Urinary bladder (tissue), 4 donors: ENCODE data around the gene NOS1AP. TPM values are rescaled to one million over a fixed set of nuclear protein-coding genes. Genes with fewer than 3 reads are reported as not detected.

Source experiments
- DNase-seq: peaks from one replicate; pipeline ENCODE4 v3.0.0-alpha.2; 2015; ENCODE audit errors: extremely low spot score
- H3K27ac ChIP-seq: one replicate; pipeline ENCODE4 v1.5.1; 2013; ENCODE audit warnings: low read depth, mild to moderate bottlenecking, moderate library complexity
- H3K36me3 ChIP-seq: one replicate; pipeline ENCODE4 v1.6.1; 2013; ENCODE audit warnings: mild to moderate bottlenecking, moderate library complexity; ENCODE audit not compliant: insufficient read depth
- H3K4me1 ChIP-seq: one replicate; pipeline ENCODE4 v1.6.1; 2013; ENCODE audit warnings: mild to moderate bottlenecking, moderate library complexity; ENCODE audit not compliant: insufficient read depth
- H3K4me3 ChIP-seq: one replicate; pipeline ENCODE4 v1.5.1; 2013; ENCODE audit warnings: low read depth, low read length
- WGBS: extraction: QIAGEN DNeasy Blood & Tissue Kit; methylation state at CpG from one replicate; pipeline ENCODE4 v1.1.7; 2013; 5-methylcytosine and 5-hydroxymethylcytosine counted together
- polyA plus RNA-seq: library from polyadenylated mRNA; stranded (reverse); fragments of 200-250 nt; gene quantifications from one replicate; pipeline ENCODE4 v1.2.3, GENCODE V29; 2013
- total RNA-seq: library from RNA; depleted of rRNA; stranded (reverse); fragments of >200 nt; gene quantifications from one replicate; pipeline ENCODE4 v1.2.3, GENCODE V29; 2014
- donor health status: healthy with polysubstance abuse.
- donor health status: healthy.

NOS1AP gene
- total and polyA plus RNA-seq, 2 donors, result 0.92 to 2.0 TPM

DNA sequence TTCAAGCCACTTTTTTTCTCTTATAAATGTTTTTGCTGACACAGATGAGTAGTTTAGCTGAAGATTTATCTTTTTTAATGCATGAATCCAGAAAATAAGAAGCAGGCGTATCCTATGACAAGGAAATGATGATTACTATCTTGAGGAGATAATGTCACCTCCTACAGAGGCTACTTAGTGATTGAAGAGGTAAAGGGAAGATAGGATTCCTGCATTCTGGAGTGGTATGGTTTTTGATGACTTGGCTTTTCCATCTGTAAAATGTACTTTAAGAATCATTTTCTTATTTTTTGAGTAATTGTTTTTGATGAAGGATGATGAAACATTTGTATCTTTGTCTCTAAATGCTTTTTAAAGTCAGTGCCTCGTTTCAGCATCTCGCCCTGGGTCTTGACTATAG lies 184.3 kb downstream of the NOS1AP start:
- H3K27ac ChIP-seq, result no peak overlapping the region
- 91% methylated on average over 3 of the region's 3 CpGs for WGBS
- no peaks in the 10 kb centered on the region for H3K36me3 ChIP-seq
- H3K4me1 ChIP-seq, result no peaks in the 10 kb centered on the region
- no peak for DNase-seq
- H3K4me3 ChIP-seq, result no peak overlapping the region

DNA sequence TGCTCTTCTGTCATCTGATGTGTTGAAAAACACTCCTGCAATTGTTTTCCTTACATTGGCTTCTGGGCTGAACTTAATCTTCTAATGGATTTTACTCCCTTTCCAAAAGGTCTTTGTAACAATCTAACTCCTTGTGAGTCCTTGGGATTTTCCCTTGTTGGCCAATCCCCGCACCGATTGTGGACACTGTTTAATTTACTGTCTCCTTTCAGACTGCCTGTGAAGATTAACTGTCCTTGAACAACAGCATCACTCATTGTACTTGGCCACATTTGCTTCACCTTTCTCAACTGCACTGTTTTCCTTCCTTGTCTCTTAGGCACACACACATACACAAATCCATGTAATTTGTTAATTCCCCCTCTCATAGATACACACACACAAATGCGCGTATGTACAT lies 186.8 kb downstream of the NOS1AP start:
- Histone ChIP-seq H3K4me3 (no peak overlapping the region), H3K4me1 (no peaks in the 10 kb centered on the region), H3K36me3 (no peaks in the 10 kb centered on the region), H3K27ac (no peak overlapping the region)
- WGBS, result 70% methylated on average over 4 of the region's 4 CpGs
- no peak for DNase-seq

DNA sequence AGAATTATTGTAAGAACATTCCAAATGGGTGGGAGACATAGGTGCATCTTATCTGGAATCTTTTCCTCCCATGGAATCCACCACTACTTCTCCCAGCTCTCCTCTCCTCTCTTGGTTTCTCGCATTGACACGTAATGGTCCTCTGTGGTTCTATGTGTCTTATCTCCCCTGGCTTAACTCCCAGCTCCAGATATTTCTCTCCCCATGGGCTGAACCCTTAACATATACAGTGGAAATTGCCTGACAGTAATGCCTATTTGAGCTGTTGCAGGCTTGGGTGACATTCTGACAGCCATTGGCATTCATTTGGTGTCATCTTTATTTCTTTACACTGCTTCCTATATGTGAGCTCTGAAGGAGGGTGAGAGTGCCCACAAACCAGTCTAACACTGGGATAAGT lies 188.9 kb downstream of the NOS1AP start:
- Histone ChIP-seq H3K4me3 (no peak overlapping the region), H3K36me3 (no peaks in the 10 kb centered on the region)
- WGBS, result 58% methylated on average over 2 of the region's 2 CpGs

DNA sequence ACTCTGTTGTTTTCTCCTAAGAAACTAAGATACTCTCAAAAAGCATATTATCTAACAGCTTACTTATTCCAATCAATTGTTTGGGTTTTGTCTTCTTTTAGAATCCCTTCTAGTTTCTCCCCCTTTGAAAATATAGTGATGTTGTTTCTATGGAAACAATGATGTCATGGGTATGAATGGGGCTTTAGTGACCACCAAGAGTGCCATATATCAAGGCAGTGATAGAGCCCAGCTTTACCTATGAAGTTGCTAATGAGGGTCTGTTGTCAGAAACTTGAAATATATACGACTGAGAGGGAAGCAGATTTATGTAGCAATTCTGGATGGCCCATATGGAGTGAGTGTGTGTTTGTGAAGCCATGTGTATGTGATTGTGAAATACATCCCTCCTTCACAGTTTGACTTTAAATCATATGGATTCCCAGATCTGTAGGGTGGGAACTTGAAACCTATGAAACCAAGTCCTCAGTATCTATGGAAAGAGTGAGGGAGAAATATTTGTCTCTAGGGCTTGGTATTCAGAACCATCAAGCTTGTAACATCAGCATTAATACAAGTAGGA lies 190.5 kb downstream of the NOS1AP start:
- H3K36me3 ChIP-seq, result no peaks in the 10 kb centered on the region
- DNase-seq, result no peak
- H3K4me1 ChIP-seq, result no peaks in the 10 kb centered on the region
- no peak overlapping the region for H3K4me3 ChIP-seq
- no peak overlapping the region for H3K27ac ChIP-seq
- 73% methylated on average over 1 of the region's 1 CpG for WGBS

More for the DNA sequence above, 188.9 kb downstream of the NOS1AP start:
- no peak for DNase-seq
- Histone ChIP-seq H3K4me1 (no peaks in the 10 kb centered on the region), H3K27ac (no peak overlapping the region)

DNA sequence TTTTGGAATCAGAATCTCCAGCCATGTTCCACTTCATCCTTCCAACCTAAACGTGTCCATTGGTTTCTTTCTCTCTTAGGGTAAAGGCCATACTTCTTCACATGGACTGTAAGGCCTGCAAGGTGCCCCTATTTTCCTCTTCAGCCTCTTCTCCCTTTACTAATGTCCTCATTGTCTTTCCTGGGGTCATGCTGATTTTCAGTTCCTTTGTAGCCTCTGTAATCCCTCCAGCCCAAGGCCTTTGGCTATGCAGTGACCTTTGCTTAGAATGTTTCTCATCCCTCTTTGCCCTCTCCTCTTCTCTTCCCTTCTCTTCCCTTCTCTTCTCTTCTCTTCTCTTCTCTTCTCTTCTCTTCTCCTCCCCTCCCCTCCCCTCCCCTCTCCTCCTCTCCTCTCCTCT lies 194.6 kb downstream of the NOS1AP start:
- 88% methylated on average over 1 of the region's 1 CpG for WGBS
- Histone ChIP-seq H3K4me3 (no peak overlapping the region), H3K27ac (no peak overlapping the region), H3K36me3 (no peaks in the 10 kb centered on the region), H3K4me1 (no peaks in the 10 kb centered on the region)
- DNase-seq, result no peak

DNA sequence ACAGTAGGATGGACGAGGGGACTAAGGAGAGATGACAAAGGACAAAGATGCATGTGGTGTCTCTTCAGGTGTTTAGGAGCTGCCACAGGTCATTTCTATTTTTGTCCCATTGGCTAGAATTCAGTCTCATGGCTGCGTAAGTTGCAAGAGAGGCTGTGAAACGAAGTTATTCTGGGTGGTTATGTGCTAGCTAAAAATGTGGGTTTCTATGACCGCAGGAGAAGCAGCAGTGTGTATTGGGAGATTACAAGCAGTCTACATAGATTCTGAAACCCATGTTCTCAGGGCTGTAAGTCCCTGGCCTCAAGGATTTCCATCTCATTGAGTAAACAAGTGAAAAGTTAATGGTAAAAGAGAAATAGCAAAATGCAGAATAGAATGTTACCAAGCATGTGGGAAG lies 196.5 kb downstream of the NOS1AP start:
- no peak overlapping the region for H3K4me3 ChIP-seq
- H3K4me1 ChIP-seq, result no peaks in the 10 kb centered on the region
- WGBS, result 92% methylated on average over 4 of the region's 4 CpGs
- DNase-seq, result no peak
- no peaks in the 10 kb centered on the region for H3K36me3 ChIP-seq
- H3K27ac ChIP-seq, result no peak overlapping the region

DNA sequence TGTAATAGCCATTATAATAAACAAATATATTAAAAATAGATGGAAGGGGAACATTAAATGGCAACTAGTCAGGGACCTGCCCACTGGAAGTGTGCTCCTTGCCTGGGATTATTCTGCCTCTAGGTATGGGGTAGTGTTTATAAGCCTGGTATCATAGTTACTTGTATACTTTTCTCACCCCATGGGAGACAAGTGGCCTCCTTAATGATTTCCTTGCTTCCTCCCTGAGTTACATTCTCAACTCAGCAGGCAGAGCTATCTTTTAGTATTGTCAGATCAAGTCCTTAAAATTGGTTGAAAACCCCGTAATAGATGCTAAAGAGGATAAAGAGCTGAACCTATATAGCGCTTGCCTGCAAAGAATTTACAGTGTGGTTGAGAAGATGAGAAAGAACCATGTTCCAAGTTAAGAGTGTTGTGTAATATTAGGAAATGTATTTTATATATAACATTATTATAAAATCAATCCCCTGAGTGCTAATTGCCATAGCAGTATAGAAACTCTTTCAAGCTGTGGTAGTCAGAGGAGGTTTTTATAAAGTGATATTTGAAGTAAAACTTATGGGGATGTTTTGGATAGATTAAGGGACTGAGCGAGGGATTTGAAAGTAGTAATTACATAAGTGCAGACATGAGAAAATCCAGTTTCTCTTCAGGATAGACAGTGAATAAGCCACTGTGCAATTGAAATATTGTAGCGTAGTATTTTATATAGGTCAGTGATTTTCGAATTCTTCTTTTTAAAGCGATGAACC lies 200.7 kb downstream of the NOS1AP start:
- Histone ChIP-seq H3K4me1 (no peaks in the 10 kb centered on the region), H3K4me3 (no peak overlapping the region), H3K27ac (no peak overlapping the region), H3K36me3 (no peaks in the 10 kb centered on the region)
- WGBS, result 80% methylated on average over 6 of the region's 6 CpGs
- no peak for DNase-seq

DNA sequence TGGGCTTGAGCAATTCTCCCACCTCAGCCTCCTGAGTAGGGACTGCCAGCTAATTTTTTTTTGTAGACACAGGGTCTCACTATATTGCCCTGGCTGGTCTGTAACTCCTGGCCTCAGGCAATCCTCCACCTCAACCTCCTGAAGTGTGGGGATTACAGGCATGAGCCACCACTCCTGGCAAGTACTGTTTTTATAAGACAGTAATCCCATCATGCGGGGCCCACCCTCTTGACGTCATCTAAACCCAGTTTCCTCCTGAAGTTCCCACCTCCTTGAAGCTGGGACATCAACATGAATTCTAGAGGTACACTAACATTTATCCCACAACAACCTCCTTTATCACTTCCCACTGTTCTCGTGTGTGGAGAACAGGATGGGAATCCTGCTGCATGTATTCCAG lies 202.5 kb downstream of the NOS1AP start:
- no peak for DNase-seq
- Histone ChIP-seq H3K36me3 (no peaks in the 10 kb centered on the region), H3K27ac (no peak overlapping the region), H3K4me1 (no peaks in the 10 kb centered on the region), H3K4me3 (no peak overlapping the region)
- 79% methylated on average over 3 of the region's 3 CpGs for WGBS

DNA sequence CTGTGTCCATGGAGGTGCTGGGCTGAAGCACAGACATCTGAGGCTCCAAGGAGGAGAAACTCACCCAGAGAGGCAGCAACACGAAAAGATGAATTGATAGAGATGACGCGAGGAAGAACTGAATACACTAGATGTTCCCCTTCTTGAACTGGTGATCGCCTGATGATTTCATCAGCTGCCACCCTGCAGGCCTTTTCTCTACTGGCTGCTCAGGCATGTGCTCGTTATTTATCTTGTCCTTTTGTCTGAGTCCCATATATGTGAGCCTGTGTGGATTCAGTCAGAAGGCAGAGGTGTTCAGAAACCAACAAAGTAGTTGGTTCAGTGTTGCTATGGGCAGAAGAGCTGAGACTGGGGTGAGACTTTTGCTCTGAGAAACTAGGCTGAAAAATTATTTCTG lies 202.9 kb downstream of the NOS1AP start:
- H3K27ac ChIP-seq, result no peak overlapping the region

DNA sequence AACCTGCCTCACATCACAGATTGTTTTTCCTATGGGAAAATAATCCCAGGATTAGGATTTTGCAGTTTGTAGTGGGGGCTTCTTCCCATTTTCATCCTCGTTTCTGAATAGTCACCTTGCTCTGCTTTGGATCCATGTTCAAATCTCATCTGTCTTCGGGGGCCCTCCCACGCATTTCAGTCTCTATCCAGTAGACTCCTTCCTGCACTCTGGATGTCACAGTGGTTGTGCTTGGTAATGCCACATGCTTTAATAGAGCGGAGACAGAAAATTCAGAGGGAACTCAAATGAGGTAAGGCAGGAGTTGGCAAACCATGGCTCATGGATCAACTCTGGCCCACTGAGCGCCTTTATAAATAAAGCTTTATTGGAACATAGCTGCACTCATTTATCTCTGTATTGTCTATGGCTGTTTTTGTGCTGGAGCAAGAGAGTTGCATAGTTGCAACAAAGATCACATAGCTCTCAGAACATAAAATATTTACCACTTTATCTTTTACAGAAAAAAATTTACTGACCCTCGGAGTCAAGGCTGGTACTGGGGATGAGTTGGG lies 206.2 kb downstream of the NOS1AP start:
- no peak for DNase-seq
- H3K27ac ChIP-seq, result no peak overlapping the region
- no peak overlapping the region for H3K4me3 ChIP-seq
- no peaks in the 10 kb centered on the region for H3K4me1 ChIP-seq
- 94% methylated on average over 6 of the region's 6 CpGs for WGBS
- no peaks in the 10 kb centered on the region for H3K36me3 ChIP-seq

More for the DNA sequence above, 202.9 kb downstream of the NOS1AP start:
- no peaks in the 10 kb centered on the region for H3K36me3 ChIP-seq
- DNase-seq, result no peak
- H3K4me3 ChIP-seq, result no peak overlapping the region
- no peaks in the 10 kb centered on the region for H3K4me1 ChIP-seq
- WGBS, result 86% methylated on average over 5 of the region's 5 CpGs

DNA sequence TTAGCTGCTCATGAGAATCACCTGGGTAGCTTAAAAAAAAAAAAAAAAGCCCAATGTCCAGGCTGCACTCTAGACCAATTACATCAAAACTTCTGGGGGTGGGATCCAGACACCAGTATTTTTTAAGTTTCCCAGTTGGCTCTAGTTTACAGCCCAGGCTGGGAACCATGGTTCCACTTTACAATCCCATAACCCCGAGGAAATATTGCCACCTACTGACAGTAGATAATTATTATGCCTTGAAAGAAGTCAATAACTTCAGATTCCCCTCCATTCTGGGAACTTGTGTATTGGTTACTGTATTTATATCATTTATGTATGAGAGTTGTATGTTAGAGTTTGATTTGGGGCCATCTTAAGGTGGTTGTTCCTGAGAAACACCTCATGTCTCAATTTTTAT lies 207.0 kb downstream of the NOS1AP start:
- H3K4me3 ChIP-seq, result no peak overlapping the region
- no peak for DNase-seq
- no peak overlapping the region for H3K27ac ChIP-seq
- no peaks in the 10 kb centered on the region for H3K4me1 ChIP-seq
- 45% methylated on average over 1 of the region's 1 CpG for WGBS
- no peaks in the 10 kb centered on the region for H3K36me3 ChIP-seq

DNA sequence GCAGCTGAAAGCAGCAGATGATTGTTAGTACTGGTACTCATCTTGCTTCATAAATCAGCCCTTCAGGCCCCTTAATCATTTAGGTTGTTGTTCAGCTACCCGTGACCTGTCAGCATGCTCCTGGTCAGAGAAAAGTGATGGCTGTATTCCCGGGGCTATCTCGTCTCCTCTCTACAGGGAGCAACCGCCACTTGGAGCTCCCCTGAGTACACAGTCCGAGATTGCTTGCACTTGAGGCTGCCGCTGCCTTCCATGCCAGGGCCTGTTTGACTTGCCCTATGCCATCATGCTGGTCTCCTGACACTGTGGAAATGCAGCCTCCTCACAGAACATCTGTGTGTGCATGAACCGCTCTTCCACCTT lies 209.6 kb downstream of the NOS1AP start:
- Histone ChIP-seq H3K27ac (no peak overlapping the region), H3K4me3 (no peak overlapping the region), H3K4me1 (no peaks in the 10 kb centered on the region), H3K36me3 (no peaks in the 10 kb centered on the region)
- 70% methylated on average over 7 of the region's 7 CpGs for WGBS
- no peak for DNase-seq

DNA sequence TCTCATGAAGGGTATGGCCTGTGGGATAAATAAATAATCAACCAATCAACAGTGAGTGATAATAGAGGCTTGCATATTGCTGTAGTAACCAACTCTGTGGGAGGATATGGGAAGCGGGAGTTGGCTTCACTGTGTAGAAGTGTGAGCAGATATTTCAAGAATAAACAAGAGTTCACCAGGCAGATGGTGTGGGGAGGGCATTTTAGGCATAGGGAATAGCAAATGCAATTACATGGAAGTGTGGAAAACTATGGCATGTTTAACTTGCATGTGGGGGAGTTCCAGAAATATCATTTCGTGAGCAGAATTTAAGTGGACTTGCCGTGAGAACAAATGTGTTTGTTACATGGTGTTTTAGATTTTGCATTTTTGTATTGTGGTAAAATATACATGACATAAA lies 211.9 kb downstream of the NOS1AP start:
- H3K27ac ChIP-seq, result no peak overlapping the region
- WGBS, result 93% methylated on average over 3 of the region's 3 CpGs
- H3K4me1 ChIP-seq, result no peaks in the 10 kb centered on the region
- no peak for DNase-seq
- no peak overlapping the region for H3K4me3 ChIP-seq
- H3K36me3 ChIP-seq, result no peaks in the 10 kb centered on the region

DNA sequence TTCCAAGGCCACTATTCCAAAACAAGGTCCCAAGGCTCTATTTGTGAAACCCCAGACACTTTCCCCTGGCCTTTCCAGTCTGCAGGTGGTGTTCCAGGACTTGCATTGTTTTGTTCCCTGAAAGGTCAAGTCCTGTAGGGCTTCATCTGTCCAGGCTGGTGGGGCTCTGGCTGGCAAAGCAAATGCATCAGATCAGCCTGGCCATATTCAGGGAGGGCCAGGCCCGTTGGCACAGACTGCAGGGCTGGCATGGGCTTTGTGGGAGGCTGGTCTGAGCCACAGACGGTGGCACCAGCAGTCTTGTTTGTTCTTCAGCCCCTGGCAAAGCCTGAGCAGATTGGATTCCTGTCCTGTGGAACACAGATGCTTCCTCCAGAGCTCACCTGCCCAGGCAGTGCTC lies 214.2 kb downstream of the NOS1AP start:
- no peak overlapping the region for H3K4me3 ChIP-seq
- no peaks in the 10 kb centered on the region for H3K4me1 ChIP-seq
- DNase-seq, result no peak
- 75% methylated on average over 2 of the region's 2 CpGs for WGBS
- H3K36me3 ChIP-seq, result no peaks in the 10 kb centered on the region
- no peak overlapping the region for H3K27ac ChIP-seq
